IPS-18c (cell line): ENCODE results near the gene NLRC3.
"Not testable (repeated sequence)": the region's sequence is repeated elsewhere in the genome, so short reads cannot be mapped to it uniquely, and the experiment has no call there.

Experiments used
- H3K4me3 ChIP-seq: 2 replicates; pipeline ENCODE4 v1.7.0; 2013; ENCODE audit warnings: low read depth, mild to moderate bottlenecking, low read length, moderate library complexity; ENCODE audit not compliant: insufficient read depth
- H3K9me3 ChIP-seq: one replicate; pipeline ENCODE4 v1.6.1; 2013; ENCODE audit warnings: mild to moderate bottlenecking, low read length, moderate library complexity; ENCODE audit not compliant: control insufficient read depth, insufficient read depth

Gene NLRC3

GRCh38 chr16:3514621-3515020 is 62.6 kb downstream of the NLRC3 start:
- Histone ChIP-seq H3K4me3 (no peak overlapping the region), H3K9me3 (peaks cover 3% of the 10 kb centered on the region)

DNA sequence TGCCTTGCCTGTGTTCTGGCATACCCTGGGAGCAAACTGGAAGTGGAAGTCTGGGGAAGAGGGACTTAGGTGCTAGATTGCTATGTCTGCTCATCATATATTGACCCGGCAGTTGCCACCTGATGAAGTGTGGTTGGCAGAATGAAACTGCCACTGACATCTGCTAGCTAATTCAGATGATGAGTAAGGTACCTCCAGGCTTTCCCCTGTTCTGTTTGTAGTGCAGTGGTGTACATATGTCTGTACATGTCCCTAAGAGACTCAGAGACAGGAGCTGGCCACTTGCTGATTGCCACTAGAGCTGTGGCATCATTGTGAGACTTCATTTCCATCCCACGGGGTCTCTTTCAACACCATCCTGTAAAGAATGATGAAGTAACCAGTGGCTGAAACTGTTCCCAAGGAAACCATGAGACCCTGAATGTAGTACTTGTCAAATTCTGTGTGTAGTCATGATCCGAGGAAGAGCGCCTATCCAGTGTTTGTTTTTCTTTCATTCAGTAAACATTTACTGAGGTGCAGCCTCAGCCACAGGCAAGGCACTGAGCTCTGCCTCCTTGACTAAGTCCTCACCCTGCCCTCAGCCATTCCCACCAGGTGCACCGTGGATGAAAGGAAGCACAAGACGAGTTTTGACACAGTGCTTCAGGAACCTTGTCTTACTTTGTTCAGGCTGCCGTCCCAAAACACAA is 63.2 kb downstream of the NLRC3 start:
- H3K4me3 ChIP-seq, result no peak overlapping the region

GRCh38 chr16:3511286-3512180 is 65.7 kb downstream of the NLRC3 start:
- H3K4me3 ChIP-seq, result no peak overlapping the region
- peaks cover 3% of the 10 kb centered on the region for H3K9me3 ChIP-seq

More for the DNA sequence above, 63.2 kb downstream of the NLRC3 start:
- H3K9me3 ChIP-seq, result peaks cover 3% of the 10 kb centered on the region

DNA sequence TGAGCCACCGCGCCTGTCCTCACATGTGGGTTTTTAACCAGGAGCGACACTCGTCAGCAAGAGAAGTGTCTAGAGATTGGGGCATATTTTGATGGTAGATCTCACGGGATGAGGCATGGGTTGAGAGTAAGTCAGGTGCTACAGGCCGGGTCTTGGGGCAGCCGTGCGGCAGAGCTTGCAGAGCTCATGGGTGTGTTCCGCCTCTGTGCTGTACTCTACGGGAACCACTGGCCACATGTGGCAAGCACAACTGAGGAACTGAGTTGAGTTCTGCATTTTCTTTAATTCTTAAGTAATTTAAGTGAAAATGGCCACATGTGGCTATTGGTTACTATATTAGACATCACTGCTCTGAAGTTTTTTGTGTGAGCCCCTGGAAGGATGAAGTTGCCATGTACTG is 66.8 kb downstream of the NLRC3 start:
- no peak overlapping the region for H3K4me3 ChIP-seq
- peaks cover 3% of the 10 kb centered on the region for H3K9me3 ChIP-seq

DNA sequence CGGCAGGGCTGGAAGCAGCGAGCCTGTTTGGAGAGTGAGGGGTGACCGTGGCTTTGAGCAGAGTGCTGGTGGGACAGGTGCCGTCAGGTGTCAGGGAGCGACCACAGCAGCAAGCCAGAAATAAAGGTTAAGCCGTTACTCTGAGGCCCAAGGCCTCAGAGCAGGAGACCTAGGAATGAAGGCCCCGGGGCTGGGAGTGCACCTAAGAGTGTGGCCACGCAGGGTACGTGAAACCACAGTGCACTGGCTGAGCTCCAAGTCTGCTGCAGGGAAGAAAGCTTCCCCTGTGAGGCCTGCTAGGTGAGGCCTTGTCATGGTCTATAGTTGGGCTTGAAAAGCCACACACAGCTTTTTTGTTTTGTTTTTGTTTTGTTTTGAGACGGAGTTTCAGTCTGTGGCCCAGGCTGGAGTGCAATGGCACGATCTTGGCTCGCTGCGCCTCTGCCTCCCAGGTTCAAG is 67.7 kb downstream of the NLRC3 start:
- Histone ChIP-seq H3K9me3 (peaks cover 3% of the 10 kb centered on the region), H3K4me3 (no peak overlapping the region)

DNA sequence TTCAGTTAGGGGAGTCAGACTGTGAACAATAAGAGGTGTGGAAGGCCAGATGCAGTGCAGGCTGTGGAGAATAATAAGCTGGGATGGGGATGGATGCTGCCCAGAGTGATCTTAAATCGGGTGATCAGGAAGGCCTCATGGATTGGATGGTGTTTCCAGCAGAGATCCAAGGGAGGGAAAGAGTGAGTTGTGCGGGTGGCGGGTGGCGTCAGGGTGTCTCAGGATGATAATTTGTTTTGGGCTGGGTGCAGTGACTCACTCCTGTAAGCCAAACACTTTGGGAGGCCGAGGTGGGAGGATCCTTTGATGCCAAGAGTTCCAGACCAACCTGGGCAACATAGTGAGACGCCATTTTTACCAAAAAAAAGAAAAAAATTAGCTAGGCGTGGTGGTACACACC is 68.5 kb downstream of the NLRC3 start:
- H3K9me3 ChIP-seq, result no peaks in the 10 kb centered on the region
- H3K4me3 ChIP-seq, result no peak overlapping the region

DNA sequence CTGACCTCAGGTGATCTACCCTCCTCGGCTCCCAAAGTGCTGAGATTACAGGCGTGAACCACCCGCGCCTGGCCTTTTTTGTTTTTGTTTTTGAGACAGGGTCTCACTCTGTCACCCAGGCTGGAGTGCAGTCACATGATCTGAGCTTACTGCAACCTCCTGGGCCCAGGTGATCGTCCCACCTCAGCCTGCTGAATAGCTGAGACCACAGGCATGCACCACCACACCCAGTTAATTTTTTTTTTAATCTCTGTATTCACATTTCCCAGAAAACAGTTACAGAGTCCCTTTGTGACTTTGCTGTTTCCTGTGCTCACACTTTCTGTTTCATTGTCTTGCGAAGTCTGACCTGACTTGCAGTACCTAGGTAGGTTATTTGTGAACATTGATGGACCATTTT is 73.7 kb downstream of the NLRC3 start:
- Histone ChIP-seq H3K4me3 (no peak overlapping the region), H3K9me3 (no peaks in the 10 kb centered on the region)

- H3K4me3 ChIP-seq, result peak overlapping the region; percentile 75; the same call in 1 of the 2 replicates
Observed at GRCh38 chr16:3501783-3502400, 75.3 kb downstream of the NLRC3 start.

GRCh38 chr16:3501412-3501761 is 75.8 kb downstream of the NLRC3 start:
- H3K4me3 ChIP-seq, result peak overlapping the region; percentile 75
- H3K9me3 ChIP-seq, result not testable (repeated sequence)

More at GRCh38 chr16:3501783-3502400, 75.3 kb downstream of the NLRC3 start:
- no peaks in the 10 kb centered on the region for H3K9me3 ChIP-seq

- no peaks in the 10 kb centered on the region for H3K9me3 ChIP-seq
- H3K4me3 ChIP-seq, result no peak overlapping the region
Observed at GRCh38 chr16:3498988-3499387, 78.2 kb downstream of the NLRC3 start.

DNA sequence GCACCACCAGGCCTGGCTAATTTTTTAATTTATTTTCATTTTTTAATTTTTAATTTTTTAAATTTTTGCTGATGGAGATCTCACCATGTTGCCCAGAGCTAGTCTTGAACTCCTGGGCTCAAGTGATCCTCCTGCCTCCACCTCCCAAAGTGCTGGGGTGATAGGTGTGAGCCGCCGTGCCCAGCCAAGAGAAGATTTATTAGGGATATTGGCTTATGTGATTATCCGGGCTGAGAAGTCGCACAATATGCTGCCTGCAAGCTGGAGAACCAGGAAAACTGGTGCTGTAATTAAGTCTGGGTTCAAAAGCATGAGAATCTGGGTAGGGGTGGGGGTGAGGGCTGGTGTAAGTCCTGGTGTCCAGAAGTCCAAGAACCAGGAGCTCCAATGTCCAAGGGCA is 79.4 kb downstream of the NLRC3 start:
- H3K4me3 ChIP-seq, result no peak overlapping the region
- H3K9me3 ChIP-seq, result no peaks in the 10 kb centered on the region

GRCh38 chr16:3496386-3496785 is 80.8 kb downstream of the NLRC3 start:
- Histone ChIP-seq H3K4me3 (no peak overlapping the region), H3K9me3 (no peaks in the 10 kb centered on the region)

- no peaks in the 10 kb centered on the region for H3K9me3 ChIP-seq
- H3K4me3 ChIP-seq, result no peak within 1 kb of the TSS
Observed at GRCh38 chr16:3495176-3495575, 82.0 kb downstream of the NLRC3 start, which contains the start of gene C16orf90. Gene C16orf90, minus strand, starts transcription at chr16:3495489. Its CDS starts 68 bp downstream, at chr16:3495421.

DNA sequence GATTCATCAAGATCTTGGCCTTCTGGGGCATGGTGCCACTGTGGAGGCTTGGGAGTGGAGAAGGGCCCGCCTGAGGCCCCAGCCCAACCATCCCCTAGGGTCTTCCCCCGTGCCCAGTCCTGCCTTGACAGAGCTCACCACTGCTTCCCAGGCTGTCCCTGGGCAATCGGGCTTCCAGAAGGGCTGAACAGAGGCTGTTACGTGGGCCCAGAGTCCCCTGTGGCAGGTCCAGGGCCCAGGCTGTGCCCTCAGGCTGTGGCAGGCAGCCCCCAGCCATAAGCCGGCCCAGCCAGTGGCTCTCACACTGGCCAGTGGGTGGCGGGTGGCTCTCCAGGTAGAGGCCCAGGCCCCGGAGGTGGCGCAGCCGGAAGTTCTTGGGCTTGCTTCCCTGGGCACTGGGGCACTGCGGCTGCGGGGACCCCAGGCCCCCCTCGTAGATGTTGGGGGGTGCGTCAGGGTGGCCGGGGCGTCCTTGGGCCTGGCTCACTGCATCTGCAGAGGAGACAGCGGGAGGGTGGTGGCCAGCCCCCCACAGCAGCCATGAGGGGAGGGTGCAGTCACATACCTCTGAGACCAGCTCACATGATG is 82.7 kb downstream of the NLRC3 start:
- H3K4me3 ChIP-seq, result no peak overlapping the region
- no peaks in the 10 kb centered on the region for H3K9me3 ChIP-seq

- no peaks in the 10 kb centered on the region for H3K9me3 ChIP-seq
- H3K4me3 ChIP-seq, result no peak overlapping the region
Observed at GRCh38 chr16:3492356-3492755, 84.8 kb downstream of the NLRC3 start.

DNA sequence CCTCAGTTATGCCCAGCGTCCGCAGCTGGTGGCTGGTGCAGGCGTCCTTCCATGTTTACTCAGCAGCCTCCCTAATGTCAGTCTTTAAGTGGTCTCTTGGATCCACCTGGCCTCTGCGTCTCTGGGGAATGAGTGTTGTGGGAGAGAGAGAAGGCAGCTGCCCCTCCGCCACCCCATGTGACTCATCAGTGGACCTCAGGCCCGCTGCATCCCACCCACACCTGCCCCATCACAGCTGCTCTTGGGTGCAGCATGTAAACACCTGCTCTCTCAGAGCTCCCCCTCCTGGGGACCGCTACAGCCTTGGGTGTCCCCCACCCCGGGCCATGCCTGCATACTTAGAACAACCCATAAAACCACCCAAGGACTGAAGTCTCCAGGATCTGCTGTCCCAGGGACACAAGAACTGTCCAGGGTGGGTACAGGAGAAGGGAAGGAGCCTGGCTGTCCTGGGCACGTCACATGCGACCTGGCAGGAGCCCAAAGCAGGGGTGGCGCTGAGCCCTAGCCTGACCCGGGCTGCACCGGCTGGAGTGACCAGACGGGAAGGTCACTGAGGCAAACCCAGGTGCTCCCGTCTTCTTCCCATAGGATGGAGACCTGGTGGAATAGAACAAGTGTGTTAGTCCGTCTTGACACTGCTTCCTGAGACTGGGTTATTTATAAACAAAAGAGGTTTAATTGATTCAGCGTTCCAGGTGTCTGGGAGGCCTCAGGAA is 86.1 kb downstream of the NLRC3 start:
- H3K9me3 ChIP-seq, result no peaks in the 10 kb centered on the region

More for the DNA sequence above, 86.1 kb downstream of the NLRC3 start:
- H3K4me3 ChIP-seq, result no peak overlapping the region
